Hepatocyte (in vitro differentiated cells): ENCODE data around the gene SORCS2.

Source experiments
- EZH2phosphoT487 ChIP-seq: fragments of 200-600 bp; sonication (generic); IDR thresholded peaks from one replicate; pipeline ENCODE4 v1.6.1; 2018; ENCODE audit warnings: antibody characterized with exemption, mild to moderate bottlenecking, low read depth, moderate library complexity; ENCODE audit not compliant: unreplicated experiment, severe bottlenecking
- TF ChIP-seq, protein P1 (sequence below): fragments of 200-600 bp; sonication (generic); IDR thresholded peaks from 2 replicates; pipeline ENCODE4 v1.5.1; 2016; ENCODE audit warnings: antibody characterized with exemption, mild to moderate bottlenecking; ENCODE audit not compliant: poor library complexity

DNA sequence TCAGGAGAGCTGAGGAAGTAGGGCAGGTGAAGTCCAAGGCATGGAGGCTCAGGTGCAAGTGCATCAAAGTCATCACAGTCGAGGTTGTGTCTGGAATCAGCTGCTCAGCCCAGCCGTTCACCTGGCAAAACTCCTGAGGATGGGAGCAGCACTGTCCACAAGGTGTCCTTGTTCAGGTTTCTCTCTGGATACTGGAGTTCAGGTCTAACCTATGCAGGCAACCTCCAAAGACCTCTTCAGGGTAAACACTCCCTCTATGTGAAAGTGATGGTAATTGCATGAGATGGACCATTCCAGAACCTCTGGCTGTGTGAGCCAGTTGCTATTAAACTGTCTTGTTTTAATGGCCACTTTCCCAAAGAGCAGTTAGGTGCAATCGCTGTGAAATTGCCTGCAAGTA, 362.6 kb downstream of the SORCS2 start:
- TF ChIP-seq, protein P1, sequence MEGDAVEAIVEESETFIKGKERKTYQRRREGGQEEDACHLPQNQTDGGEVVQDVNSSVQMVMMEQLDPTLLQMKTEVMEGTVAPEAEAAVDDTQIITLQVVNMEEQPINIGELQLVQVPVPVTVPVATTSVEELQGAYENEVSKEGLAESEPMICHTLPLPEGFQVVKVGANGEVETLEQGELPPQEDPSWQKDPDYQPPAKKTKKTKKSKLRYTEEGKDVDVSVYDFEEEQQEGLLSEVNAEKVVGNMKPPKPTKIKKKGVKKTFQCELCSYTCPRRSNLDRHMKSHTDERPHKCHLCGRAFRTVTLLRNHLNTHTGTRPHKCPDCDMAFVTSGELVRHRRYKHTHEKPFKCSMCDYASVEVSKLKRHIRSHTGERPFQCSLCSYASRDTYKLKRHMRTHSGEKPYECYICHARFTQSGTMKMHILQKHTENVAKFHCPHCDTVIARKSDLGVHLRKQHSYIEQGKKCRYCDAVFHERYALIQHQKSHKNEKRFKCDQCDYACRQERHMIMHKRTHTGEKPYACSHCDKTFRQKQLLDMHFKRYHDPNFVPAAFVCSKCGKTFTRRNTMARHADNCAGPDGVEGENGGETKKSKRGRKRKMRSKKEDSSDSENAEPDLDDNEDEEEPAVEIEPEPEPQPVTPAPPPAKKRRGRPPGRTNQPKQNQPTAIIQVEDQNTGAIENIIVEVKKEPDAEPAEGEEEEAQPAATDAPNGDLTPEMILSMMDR = no peak
- TF ChIP-seq EZH2phosphoT487 = no peak
